ENCODE measurements around the gene CYP46A1. TPM values are rescaled to one million over a fixed set of nuclear protein-coding genes. Genes with fewer than 3 reads are reported as not detected.
"Not testable (repeated sequence)": the region's sequence is repeated elsewhere in the genome, so short reads cannot be mapped to it uniquely, and the experiment has no call there.

CYP46A1 gene
- total RNA-seq (2.3 TPM), polyA plus RNA-seq (ENCODE audit: insufficient read depth in 1 of 8, insufficient read length in 8 of 8, low replicate concordance in 1 of 8) (1 to 10 TPM; 2.4 to 6.3 (median 3.7) TPM)
- long read RNA-seq, donor 1, result 0 reads
- long read RNA-seq, donor 2, result 0 reads
- long read RNA-seq, donor 3, result 0 reads
- long read RNA-seq, donor 4, result 0 reads
- long read RNA-seq, donor 5, partial matches to known transcripts, result 0 of 1 reads
- long read RNA-seq, donor 5, other reads (novel, unspliced or antisense), result 0 of 1 reads
- long read RNA-seq, donor 6, result 0 reads
- long read RNA-seq, donor 7, result 0 reads
- long read RNA-seq, donor 8, result 0 reads
- long read RNA-seq, donor 9, result 0 reads
- long read RNA-seq, donor 10, partial matches to known transcripts, result 0 of 1 reads
- long read RNA-seq, donor 10, other reads (novel, unspliced or antisense), result 0 of 1 reads
- long read RNA-seq, donor 11, result 0 reads

DNA sequence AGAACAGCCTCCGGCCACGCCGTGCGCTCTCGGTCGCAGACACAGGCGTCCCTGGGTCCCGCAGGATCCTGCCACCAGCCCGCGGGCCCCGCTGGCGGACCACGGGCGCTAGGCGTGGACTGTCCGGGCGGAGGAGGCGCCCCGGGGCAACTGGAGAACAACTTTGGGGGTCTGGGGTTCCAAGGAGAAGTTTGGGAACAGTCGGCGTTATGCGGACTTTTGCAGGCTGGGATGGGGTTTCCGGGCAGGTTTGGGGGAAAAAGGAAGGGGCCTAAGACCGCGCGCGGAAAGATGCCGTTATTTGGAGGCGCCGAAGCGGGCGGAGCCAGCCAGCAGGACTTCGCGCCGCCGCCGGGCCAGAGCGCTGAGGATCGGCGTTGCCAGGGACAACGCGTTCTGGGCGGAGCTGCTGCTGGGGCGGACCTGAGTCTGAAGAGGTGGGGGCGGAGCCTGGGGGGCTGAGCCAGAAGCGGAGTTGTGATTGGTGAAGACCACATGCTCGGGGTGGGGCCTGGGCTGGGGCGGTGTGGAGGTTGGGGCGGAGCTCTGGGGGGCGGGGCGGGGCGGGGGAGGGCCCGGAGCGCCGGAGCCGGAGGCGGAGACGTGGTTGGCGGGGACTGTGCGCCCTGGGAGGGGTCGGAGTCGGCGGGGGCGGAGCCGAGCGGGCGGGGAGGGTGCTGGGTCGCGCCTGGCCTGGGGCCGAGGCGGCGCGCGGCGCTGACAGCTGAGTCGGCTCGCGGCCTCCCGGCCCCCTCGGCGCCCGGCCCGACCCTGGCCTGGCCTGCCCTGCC, at the start of gene CYP46A1:
Gene CYP46A1, plus strand, starts transcription at position 680 of the 791 bp plus-strand sequence. CDS start 120 bp downstream, outside the sequence.
- WGBS (ENCODE audit: insufficient coverage), result under 1% methylated on average over 76 of the region's 83 CpGs
- H3K27ac ChIP-seq (ENCODE audit: low read length), result peak within 1 kb of the TSS; percentile 94
- DNase-seq, result peak; percentile 100
- no peaks in the 10 kb centered on the region for H3K9me3 ChIP-seq (replicated peaks; ENCODE audit: control insufficient read depth, low read depth, low read length)
- peaks cover 21% of the 10 kb centered on the region for H3K4me1 ChIP-seq (ENCODE audit: control insufficient read depth, insufficient read depth, low read length)
- H3K27me3 ChIP-seq (ENCODE audit: control insufficient read depth, insufficient read depth, low read length), result peaks cover 11% of the 10 kb centered on the region
- H3K4me3 ChIP-seq (ENCODE audit: low read length), result peak within 1 kb of the TSS; percentile 95
- no peaks in the 10 kb centered on the region for H3K36me3 ChIP-seq (ENCODE audit: control insufficient read depth, insufficient read depth, low read length)

GRCh38 chr14:99634443-99634842, 49.7 kb upstream of the CYP46A1 start:
- no peaks in the 10 kb centered on the region for H3K36me3 ChIP-seq (ENCODE audit: control insufficient read depth, insufficient read depth, low read length)
- H3K9me3 ChIP-seq (replicated peaks; ENCODE audit: control insufficient read depth, low read depth, low read length), result no peaks in the 10 kb centered on the region
- no peak for DNase-seq
- H3K4me3 ChIP-seq (ENCODE audit: low read length), result no peak overlapping the region
- no peaks in the 10 kb centered on the region for H3K4me1 ChIP-seq (ENCODE audit: control insufficient read depth, insufficient read depth, low read length)
- WGBS (ENCODE audit: insufficient coverage), result 32% methylated on average over 5 of the region's 10 CpGs
- H3K27ac ChIP-seq (ENCODE audit: low read length), result no peak overlapping the region
- peaks cover 7% of the 10 kb centered on the region for H3K27me3 ChIP-seq (ENCODE audit: control insufficient read depth, insufficient read depth, low read length)

DNA sequence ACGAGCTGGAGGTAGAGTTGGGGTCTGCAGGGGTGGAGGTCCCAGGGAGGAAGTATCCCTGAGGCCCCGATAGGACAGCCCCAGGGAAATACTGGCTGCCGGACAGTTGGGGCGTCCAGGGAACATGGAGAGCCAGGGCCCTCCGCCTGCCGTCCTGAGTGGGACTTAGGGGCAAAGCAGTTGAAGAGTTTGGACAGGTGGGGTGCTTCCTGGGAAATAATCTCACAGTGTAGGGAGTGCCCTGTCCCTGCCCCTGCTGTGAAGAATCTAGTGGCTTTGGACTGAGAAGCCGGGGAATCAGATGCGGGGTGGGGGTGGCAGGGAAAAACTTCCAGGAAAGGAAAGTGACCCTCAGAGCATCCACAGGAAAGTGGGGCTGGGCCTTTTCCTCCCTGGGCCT, 49.0 kb upstream of the CYP46A1 start:
- Histone ChIP-seq H3K36me3 (ENCODE audit: control insufficient read depth, insufficient read depth, low read length) (no peaks in the 10 kb centered on the region), H3K4me1 (ENCODE audit: control insufficient read depth, insufficient read depth, low read length) (no peaks in the 10 kb centered on the region), H3K27me3 (ENCODE audit: control insufficient read depth, insufficient read depth, low read length) (peaks cover 7% of the 10 kb centered on the region), H3K27ac (ENCODE audit: low read length) (no peak overlapping the region), H3K9me3 (replicated peaks; ENCODE audit: control insufficient read depth, low read depth, low read length) (no peaks in the 10 kb centered on the region), H3K4me3 (ENCODE audit: low read length) (no peak overlapping the region)
- 74% methylated on average over 8 of the region's 8 CpGs for WGBS (ENCODE audit: insufficient coverage)
- no peak for DNase-seq

DNA sequence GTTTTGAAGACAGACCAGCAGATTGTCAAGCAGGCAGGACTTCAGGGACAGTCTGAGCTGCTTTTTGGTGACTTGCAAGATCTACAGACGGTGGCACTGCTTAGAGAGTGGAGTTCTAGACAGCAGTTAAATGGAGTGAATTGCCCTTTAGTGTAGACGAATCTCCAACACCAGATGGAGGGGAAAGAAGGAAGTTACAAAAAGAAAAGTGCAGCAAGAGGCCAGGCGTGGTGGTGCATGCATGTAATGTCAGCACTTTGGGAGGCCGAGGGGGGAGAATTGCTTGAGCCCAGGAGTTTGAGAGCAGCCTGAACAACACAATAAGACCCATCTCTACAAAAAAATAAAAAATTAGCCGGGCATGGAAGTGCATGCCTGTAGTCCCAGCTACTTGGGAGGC, 47.6 kb upstream of the CYP46A1 start:
- no peak overlapping the region for H3K27ac ChIP-seq (ENCODE audit: low read length)
- peaks cover 7% of the 10 kb centered on the region for H3K27me3 ChIP-seq (ENCODE audit: control insufficient read depth, insufficient read depth, low read length)
- H3K9me3 ChIP-seq (replicated peaks; ENCODE audit: control insufficient read depth, low read depth, low read length), result no peaks in the 10 kb centered on the region
- H3K4me1 ChIP-seq (ENCODE audit: control insufficient read depth, insufficient read depth, low read length), result no peaks in the 10 kb centered on the region
- H3K4me3 ChIP-seq (ENCODE audit: low read length), result no peak overlapping the region
- 52% methylated on average over 2 of the region's 5 CpGs for WGBS (ENCODE audit: insufficient coverage)
- no peaks in the 10 kb centered on the region for H3K36me3 ChIP-seq (ENCODE audit: control insufficient read depth, insufficient read depth, low read length)
- DNase-seq, result no peak

- H3K4me1 ChIP-seq (ENCODE audit: control insufficient read depth, insufficient read depth, low read length), result no peaks in the 10 kb centered on the region
- no peak overlapping the region for H3K4me3 ChIP-seq (ENCODE audit: low read length)
- no peaks in the 10 kb centered on the region for H3K9me3 ChIP-seq (replicated peaks; ENCODE audit: control insufficient read depth, low read depth, low read length)
- H3K27me3 ChIP-seq (ENCODE audit: control insufficient read depth, insufficient read depth, low read length), result peaks cover 7% of the 10 kb centered on the region
- DNase-seq, result no peak
- no peak overlapping the region for H3K27ac ChIP-seq (ENCODE audit: low read length)
- 81% methylated on average over 3 of the region's 7 CpGs for WGBS (ENCODE audit: insufficient coverage)
- H3K36me3 ChIP-seq (ENCODE audit: control insufficient read depth, insufficient read depth, low read length), result no peaks in the 10 kb centered on the region
Observed at GRCh38 chr14:99637624-99638023, 46.5 kb upstream of the CYP46A1 start.

DNA sequence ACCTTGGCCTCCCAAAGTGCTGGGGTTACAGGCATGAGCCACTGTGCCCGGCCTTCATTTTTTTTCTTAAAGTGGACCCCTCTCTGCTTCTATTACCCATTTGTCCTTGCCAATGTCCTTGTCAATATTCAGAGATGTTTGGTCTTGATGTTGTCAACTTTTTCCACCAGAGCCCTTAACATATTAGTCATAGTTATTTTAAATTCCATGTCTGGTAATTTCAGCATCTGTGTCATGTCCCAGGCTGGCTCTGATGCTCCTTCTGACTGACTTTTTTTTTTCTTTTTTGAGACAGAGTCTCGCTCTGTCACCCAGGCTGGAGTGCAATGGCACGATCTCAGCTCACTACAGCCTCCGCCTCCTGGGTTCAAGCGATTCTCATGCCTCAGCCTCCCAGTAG, 41.3 kb upstream of the CYP46A1 start:
- DNase-seq; H3K36me3 ChIP-seq (ENCODE audit: control insufficient read depth, insufficient read depth, low read length); H3K9me3 ChIP-seq (replicated peaks; ENCODE audit: control insufficient read depth, low read depth, low read length); H3K4me3 ChIP-seq (ENCODE audit: low read length); H3K4me1 ChIP-seq (ENCODE audit: control insufficient read depth, insufficient read depth, low read length); H3K27ac ChIP-seq (ENCODE audit: low read length): not testable (repeated sequence)
- WGBS (ENCODE audit: insufficient coverage), result 100% methylated on average over 2 of the region's 5 CpGs
- peaks cover 24% of the 10 kb centered on the region for H3K27me3 ChIP-seq (ENCODE audit: control insufficient read depth, insufficient read depth, low read length)

DNA sequence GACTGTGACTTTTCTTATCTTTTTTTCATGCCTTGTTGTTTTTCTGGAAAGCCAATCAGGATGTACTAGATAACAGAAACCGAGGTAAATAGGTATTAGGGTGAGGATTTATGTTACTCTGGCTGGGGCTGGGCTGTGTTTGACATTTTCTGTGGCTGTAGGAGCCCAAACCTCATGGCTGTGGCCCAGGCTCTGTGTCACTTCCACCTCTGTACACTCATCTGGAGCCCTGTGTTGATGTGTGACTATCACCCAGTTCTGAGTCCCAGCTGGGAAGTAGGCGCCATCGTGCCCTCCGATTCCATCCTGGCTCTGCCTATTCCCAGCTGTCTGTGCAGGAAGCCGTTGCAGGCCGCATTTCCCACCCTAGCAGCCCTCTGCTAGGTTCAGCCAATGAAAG, 40.8 kb upstream of the CYP46A1 start:
- no peak overlapping the region for H3K4me3 ChIP-seq (ENCODE audit: low read length)
- peaks cover 24% of the 10 kb centered on the region for H3K27me3 ChIP-seq (ENCODE audit: control insufficient read depth, insufficient read depth, low read length)
- no peaks in the 10 kb centered on the region for H3K36me3 ChIP-seq (ENCODE audit: control insufficient read depth, insufficient read depth, low read length)
- no peak for DNase-seq
- 90% methylated on average over 2 of the region's 6 CpGs for WGBS (ENCODE audit: insufficient coverage)
- no peak overlapping the region for H3K27ac ChIP-seq (ENCODE audit: low read length)
- no peaks in the 10 kb centered on the region for H3K9me3 ChIP-seq (replicated peaks; ENCODE audit: control insufficient read depth, low read depth, low read length)
- peaks cover 8% of the 10 kb centered on the region for H3K4me1 ChIP-seq (ENCODE audit: control insufficient read depth, insufficient read depth, low read length)

DNA sequence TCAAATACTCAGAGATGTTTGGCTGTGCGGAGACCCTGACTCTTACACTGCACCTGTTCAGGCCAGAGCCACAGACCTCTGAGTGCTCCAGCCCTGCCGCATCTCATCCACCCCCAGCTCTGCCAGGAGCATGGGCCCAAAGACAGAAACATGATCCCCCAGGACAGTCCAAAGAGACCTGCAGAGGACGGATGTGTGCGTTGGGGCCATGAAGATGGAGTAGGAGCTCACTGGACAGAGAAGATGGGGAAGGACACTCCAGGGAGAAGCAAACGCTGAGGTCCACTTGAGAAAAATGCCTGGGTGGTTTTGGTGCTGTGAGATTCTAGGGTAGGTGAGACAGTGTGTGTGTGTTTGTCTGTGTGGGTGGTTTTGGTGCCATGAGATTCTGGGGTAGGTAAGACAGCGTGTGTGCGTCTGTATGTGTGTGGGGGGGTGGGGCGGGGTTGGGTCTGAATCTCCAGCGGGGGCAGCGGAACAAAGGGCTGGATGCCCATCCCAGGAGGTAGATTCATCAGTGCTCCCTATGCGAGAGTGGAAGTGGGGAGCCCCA, 40.0 kb upstream of the CYP46A1 start:
- Histone ChIP-seq H3K4me3 (ENCODE audit: low read length) (no peak overlapping the region), H3K4me1 (ENCODE audit: control insufficient read depth, insufficient read depth, low read length) (peaks cover 8% of the 10 kb centered on the region), H3K36me3 (ENCODE audit: control insufficient read depth, insufficient read depth, low read length) (no peaks in the 10 kb centered on the region), H3K27ac (ENCODE audit: low read length) (no peak overlapping the region), H3K27me3 (ENCODE audit: control insufficient read depth, insufficient read depth, low read length) (peaks cover 24% of the 10 kb centered on the region), H3K9me3 (replicated peaks; ENCODE audit: control insufficient read depth, low read depth, low read length) (no peaks in the 10 kb centered on the region)
- 78% methylated on average over 10 of the region's 11 CpGs for WGBS (ENCODE audit: insufficient coverage)
- no peak for DNase-seq

DNA sequence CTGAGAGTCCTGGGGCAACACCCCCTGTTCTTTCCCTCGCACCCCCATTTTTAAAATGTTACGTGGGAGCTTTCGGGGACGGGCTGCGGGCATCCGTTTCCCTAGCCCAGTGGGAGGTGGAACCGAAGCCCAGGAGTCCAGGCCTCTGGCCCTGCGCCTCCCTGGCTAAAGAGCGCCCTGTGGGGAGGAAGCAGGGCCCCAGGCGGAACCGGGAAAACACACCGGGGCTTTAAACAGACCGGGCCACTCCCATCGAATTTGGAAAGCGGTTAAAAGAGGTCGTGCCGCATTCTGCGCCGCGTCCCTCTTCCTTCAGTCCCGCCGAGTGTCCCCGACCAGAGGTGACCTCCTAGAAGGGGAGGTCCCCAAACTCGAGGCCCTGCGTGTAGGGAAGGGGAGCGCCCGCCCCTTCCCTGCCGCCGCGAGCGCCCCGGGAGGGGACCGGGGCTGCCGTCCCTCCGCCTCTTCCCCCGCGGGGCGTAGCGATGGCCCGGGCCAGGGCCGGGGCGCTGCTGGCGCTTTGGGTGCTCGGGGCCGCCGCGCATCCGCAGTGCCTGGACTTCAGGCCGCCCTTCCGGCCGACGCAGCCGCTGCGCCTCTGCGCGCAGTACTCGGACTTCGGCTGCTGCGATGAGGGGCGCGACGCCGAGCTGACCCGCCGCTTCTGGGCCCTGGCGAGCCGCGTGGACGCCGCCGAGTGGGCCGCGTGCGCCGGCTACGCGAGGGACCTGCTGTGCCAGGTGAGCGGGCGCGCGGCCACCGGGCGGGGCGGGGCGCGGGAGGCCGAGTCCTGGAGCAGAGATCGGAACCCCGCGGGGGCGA, 39.2 kb upstream of the CYP46A1 start, which contains the start of gene HHIPL1:
Gene HHIPL1, plus strand, starts transcription at position 407 of the 822 bp plus-strand sequence. Its CDS starts 79 bp downstream, at position 486.
- Histone ChIP-seq H3K36me3 (ENCODE audit: control insufficient read depth, insufficient read depth, low read length) (no peaks in the 10 kb centered on the region), H3K4me3 (ENCODE audit: low read length) (peak within 1 kb of the TSS; percentile 32), H3K9me3 (replicated peaks; ENCODE audit: control insufficient read depth, low read depth, low read length) (no peaks in the 10 kb centered on the region), H3K27ac (ENCODE audit: low read length) (no peak within 1 kb of the TSS), H3K4me1 (ENCODE audit: control insufficient read depth, insufficient read depth, low read length) (peaks cover 8% of the 10 kb centered on the region), H3K27me3 (ENCODE audit: control insufficient read depth, insufficient read depth, low read length) (peaks cover 24% of the 10 kb centered on the region)
- 4% methylated on average over 91 of the region's 91 CpGs for WGBS (ENCODE audit: insufficient coverage)
- DNase-seq, result peak; percentile 64
